Keratinocyte (primary cell): Measurements from ENCODE around the gene TET2.

Experiments
- EZH2 ChIP-seq: IDR thresholded peaks from one replicate; pipeline ENCODE4 v1.6.1; 2012; ENCODE audit warnings: inconsistent platforms, mild to moderate bottlenecking, low read length, moderate library complexity
- TF ChIP-seq, protein P1 (sequence below), 3 experiments: IDR thresholded peaks in 1 of 3; conservative IDR thresholded peaks in 1 of 3; optimal IDR thresholded peaks in 1 of 3; 2 replicates in 2 of 3; 3 replicates in 1 of 3; pipeline versions ENCODE3 to v1.5.1; 2011; ENCODE audit warnings: low read length in 3 of 3, mild to moderate bottlenecking in 3 of 3, moderate library complexity in 2 of 3, control low read depth in 1 of 3, inconsistent platforms in 1 of 3; ENCODE audit not compliant: insufficient read depth in 2 of 3; ENCODE audit errors: extremely low read depth in 1 of 3

DNA sequence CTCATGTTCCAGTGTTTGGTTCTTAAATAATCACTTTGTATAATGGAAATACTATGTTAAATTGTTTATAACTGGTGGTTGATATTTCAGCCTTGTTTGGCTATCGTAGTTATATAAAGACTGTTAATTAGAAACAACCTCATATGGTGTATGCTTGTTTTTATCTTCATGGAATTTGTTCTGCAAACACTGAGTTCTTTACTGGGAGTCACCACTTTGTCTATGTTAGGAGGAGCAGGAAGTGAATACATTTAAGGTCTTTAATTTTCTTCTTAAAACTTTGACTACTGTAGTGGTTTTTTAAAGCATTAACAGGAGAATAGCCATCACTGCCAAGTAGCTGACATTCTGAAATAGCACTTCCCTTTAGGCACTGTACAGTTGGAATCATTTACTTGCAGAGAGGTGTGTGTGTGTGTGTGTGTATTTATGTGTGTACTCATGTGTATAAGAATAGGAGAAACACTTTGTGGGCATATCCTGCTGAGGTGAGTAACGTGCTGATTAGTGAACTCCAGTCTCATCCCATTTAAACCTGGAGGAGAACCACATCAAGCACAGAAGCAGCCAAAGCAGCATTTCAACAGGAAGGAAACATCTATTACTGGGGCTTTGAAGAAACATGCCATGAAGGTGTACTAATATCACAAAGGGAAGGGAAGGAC is 37.8 kb downstream of the TET2 start:
- TF ChIP-seq, protein P1, sequence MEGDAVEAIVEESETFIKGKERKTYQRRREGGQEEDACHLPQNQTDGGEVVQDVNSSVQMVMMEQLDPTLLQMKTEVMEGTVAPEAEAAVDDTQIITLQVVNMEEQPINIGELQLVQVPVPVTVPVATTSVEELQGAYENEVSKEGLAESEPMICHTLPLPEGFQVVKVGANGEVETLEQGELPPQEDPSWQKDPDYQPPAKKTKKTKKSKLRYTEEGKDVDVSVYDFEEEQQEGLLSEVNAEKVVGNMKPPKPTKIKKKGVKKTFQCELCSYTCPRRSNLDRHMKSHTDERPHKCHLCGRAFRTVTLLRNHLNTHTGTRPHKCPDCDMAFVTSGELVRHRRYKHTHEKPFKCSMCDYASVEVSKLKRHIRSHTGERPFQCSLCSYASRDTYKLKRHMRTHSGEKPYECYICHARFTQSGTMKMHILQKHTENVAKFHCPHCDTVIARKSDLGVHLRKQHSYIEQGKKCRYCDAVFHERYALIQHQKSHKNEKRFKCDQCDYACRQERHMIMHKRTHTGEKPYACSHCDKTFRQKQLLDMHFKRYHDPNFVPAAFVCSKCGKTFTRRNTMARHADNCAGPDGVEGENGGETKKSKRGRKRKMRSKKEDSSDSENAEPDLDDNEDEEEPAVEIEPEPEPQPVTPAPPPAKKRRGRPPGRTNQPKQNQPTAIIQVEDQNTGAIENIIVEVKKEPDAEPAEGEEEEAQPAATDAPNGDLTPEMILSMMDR (optimal IDR thresholded peaks at IDR 0.05 in 1 of 3, IDR thresholded peaks at IDR 0.05 in 1 of 3, conservative IDR thresholded peaks at IDR 0.05 in 1 of 3; ENCODE audit: extremely low read depth in 1 of 3, insufficient read depth in 2 of 3, low read length in 3 of 3) = no peak
- TF ChIP-seq EZH2 = no peak
